Erythroblast (primary cell): ENCODE results near the gene SPOCD1.

Experiments used
- DNase-seq, 2 experiments: peaks; one replicate each; lab custom pipeline; 2025; lab: John Stamatoyannopoulos, UW
- GATA1 ChIP-seq: IDR thresholded peaks from 2 replicates; pipeline ENCODE4 v1.6.1; 2011; ENCODE audit warnings: low read depth, mild to moderate bottlenecking, control low read depth, low read length, moderate library complexity
- POLR2A ChIP-seq: IDR thresholded peaks from 2 replicates; pipeline ENCODE4 v1.6.1; 2011; ENCODE audit warnings: mild to moderate bottlenecking, low read length

SPOCD1 gene

GRCh38 chr1:31750858-31751510 is 64.8 kb downstream of the SPOCD1 start:
- DNase-seq = no peak
- TF ChIP-seq POLR2A (no peak), GATA1 (no peak)

- TF ChIP-seq GATA1 (no peak), POLR2A (no peak)
- no peak for DNase-seq
Measured at GRCh38 chr1:31749785-31750735, 65.8 kb downstream of the SPOCD1 start.

GRCh38 chr1:31748365-31748764 is 67.5 kb downstream of the SPOCD1 start:
- TF ChIP-seq GATA1 (no peak), POLR2A (no peak)

GRCh38 chr1:31747304-31747703 is 68.5 kb downstream of the SPOCD1 start:
- no peak for TF ChIP-seq GATA1
- no peak for TF ChIP-seq POLR2A
- DNase-seq = no peak

More at GRCh38 chr1:31748365-31748764, 67.5 kb downstream of the SPOCD1 start:
- DNase-seq = no peak

- TF ChIP-seq POLR2A = no peak
- no peak for DNase-seq
Measured at GRCh38 chr1:31746687-31747086, 69.1 kb downstream of the SPOCD1 start.

GRCh38 chr1:31745946-31746670 is 69.7 kb downstream of the SPOCD1 start:
- no peak for DNase-seq
- TF ChIP-seq POLR2A (no peak), GATA1 (no peak)

- peak; percentile 53 to 61 for DNase-seq
- TF ChIP-seq POLR2A = no peak
- TF ChIP-seq GATA1 = no peak
Measured at GRCh38 chr1:31745096-31745945, 70.5 kb downstream of the SPOCD1 start.

GRCh38 chr1:31744165-31744888 is 71.5 kb downstream of the SPOCD1 start:
- TF ChIP-seq GATA1 (no peak), POLR2A (no peak)
- no peak for DNase-seq

GRCh38 chr1:31742462-31743212 is 73.2 kb downstream of the SPOCD1 start:
- no peak for TF ChIP-seq POLR2A
- no peak for DNase-seq
